ENCODE measurements around the gene EBF3. TPM values are rescaled to one million over a fixed set of nuclear protein-coding genes. Genes with fewer than 3 reads are reported as not detected.

EBF3 gene
- total RNA-seq, 1 donor from 2014 or later, result 0.53 TPM

DNA sequence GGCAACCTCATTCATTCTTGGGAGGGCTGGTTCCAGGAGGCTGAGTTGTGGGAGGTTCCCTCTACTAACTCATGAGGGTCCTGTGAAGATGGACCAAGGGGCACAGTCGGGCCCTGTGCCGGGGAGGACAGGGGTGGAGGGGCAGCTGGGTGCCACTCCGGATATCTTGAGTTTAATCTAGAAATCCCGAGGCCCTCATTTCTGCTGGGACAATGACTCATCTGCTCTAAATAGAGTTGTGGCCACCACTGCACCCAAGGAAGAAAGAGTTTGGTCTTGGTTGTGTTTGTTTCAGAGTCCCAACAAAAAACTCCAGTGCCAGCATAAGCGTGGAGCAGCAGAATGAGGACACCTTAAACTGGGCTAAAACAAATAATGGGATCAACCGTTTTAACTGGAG, 82.4 kb downstream of the EBF3 start:
- TF ChIP-seq, protein P1, sequence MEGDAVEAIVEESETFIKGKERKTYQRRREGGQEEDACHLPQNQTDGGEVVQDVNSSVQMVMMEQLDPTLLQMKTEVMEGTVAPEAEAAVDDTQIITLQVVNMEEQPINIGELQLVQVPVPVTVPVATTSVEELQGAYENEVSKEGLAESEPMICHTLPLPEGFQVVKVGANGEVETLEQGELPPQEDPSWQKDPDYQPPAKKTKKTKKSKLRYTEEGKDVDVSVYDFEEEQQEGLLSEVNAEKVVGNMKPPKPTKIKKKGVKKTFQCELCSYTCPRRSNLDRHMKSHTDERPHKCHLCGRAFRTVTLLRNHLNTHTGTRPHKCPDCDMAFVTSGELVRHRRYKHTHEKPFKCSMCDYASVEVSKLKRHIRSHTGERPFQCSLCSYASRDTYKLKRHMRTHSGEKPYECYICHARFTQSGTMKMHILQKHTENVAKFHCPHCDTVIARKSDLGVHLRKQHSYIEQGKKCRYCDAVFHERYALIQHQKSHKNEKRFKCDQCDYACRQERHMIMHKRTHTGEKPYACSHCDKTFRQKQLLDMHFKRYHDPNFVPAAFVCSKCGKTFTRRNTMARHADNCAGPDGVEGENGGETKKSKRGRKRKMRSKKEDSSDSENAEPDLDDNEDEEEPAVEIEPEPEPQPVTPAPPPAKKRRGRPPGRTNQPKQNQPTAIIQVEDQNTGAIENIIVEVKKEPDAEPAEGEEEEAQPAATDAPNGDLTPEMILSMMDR (IDR thresholded peaks at IDR 0.05), result no peak
- Histone ChIP-seq H3K4me1 (no peaks in the 10 kb centered on the region), H3K27ac (no peak overlapping the region), H3K4me3 (no peak overlapping the region), H3K9me3 (no peaks in the 10 kb centered on the region), H3K27me3 (ENCODE audit: low read depth) (peaks cover 34% of the 10 kb centered on the region), H3K36me3 (no peaks in the 10 kb centered on the region)
- ATAC-seq (no peak), DNase-seq (no peak)
- intact Hi-C loops (cut with DNase I), result no loop called here

DNA sequence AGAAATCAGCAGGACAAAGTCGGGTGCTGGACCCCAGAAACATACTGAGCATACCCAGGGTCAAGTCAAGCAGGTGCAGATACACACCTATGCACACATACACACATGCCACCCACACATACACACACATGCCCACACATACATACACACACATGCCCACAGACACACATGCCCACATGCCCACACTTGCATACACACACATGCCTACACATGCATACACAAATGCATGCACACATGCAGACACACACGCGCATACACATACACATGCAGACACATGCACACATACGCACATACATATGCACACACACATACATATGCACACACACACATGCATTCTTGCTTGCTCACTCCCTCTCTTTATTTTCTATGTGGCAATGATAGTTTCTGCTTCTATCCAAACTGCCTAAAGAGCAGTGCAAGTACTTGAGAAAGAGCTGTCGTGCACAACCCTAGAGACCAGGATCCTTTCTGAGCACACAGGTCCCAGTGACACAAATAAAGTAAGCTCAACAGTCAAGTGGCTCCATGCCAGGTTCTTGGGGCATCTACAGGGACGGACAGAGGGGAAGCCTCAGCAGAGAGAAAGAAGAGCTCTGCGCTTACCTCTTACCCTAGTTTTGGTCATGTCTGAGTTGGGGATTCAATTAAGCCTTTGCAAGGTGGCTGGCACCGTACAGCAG, 83.7 kb downstream of the EBF3 start:
- intact Hi-C loops (cut with DNase I), result no loop called here
- H3K4me3 ChIP-seq, result no peak overlapping the region
- H3K4me1 ChIP-seq, result no peaks in the 10 kb centered on the region
- DNase-seq (no peak), ATAC-seq (no peak)
- H3K36me3 ChIP-seq, result no peaks in the 10 kb centered on the region
- H3K27ac ChIP-seq, result no peak overlapping the region
- peaks cover 23% of the 10 kb centered on the region for H3K27me3 ChIP-seq (ENCODE audit: low read depth)
- TF ChIP-seq, protein P1 (IDR thresholded peaks at IDR 0.05), result no peak
- H3K9me3 ChIP-seq, result no peaks in the 10 kb centered on the region

DNA sequence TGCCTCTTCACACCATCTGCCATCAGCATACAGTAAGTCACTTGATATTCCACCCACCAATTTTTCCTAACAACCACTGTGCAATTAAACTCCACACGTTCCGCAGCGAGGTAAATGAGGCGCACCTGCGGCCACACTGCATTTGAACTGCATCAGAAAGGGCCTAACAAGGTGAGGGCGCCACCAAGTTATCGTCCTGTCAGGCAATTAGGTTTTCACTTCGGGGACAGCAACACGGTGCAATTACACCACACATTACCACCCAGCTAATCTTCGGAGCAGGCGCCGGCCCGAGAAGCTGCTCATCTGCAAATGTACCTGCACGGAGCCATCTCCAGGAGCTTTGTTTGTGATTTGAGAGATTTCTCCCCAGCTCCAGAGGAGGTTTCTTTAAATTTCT, 84.4 kb downstream of the EBF3 start:
- TF ChIP-seq, protein P1 (IDR thresholded peaks at IDR 0.05), result no peak
- H3K4me1 ChIP-seq, result no peaks in the 10 kb centered on the region
- H3K36me3 ChIP-seq, result no peaks in the 10 kb centered on the region
- peaks cover 23% of the 10 kb centered on the region for H3K27me3 ChIP-seq (ENCODE audit: low read depth)
- DNase-seq (no peak), ATAC-seq (no peak)
- no peak overlapping the region for H3K4me3 ChIP-seq
- no peaks in the 10 kb centered on the region for H3K9me3 ChIP-seq
- no peak overlapping the region for H3K27ac ChIP-seq
- intact Hi-C loops (cut with DNase I), result no loop called here

DNA sequence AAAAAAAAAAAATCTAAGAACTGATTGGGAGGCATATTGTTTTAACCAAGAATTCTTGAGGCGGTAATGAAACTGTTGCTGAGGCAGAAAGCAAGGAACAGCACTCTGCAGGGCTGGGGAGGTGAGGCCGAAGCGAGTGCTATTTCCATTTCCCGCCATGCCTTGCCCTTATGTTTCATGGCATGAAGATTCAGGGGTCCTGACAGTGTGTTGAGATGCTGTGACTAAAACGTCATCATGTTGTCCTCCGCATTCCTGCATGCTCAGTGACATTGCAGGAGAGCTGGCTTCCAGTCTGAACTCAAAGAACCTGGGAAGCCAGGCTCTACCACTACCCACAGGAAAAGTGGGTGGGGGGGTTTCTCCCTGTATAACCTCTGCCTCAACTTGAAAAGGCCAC, 85.2 kb downstream of the EBF3 start:
- TF ChIP-seq, protein P1 (IDR thresholded peaks at IDR 0.05), result no peak
- no peaks in the 10 kb centered on the region for H3K4me1 ChIP-seq
- no peak overlapping the region for H3K27ac ChIP-seq
- H3K4me3 ChIP-seq, result no peak overlapping the region
- intact Hi-C loops (cut with DNase I), result no loop called here
- no peak for ATAC-seq
- no peaks in the 10 kb centered on the region for H3K36me3 ChIP-seq
- DNase-seq, result no peak
- H3K27me3 ChIP-seq (ENCODE audit: low read depth), result peaks cover 19% of the 10 kb centered on the region
- H3K9me3 ChIP-seq, result no peaks in the 10 kb centered on the region

DNA sequence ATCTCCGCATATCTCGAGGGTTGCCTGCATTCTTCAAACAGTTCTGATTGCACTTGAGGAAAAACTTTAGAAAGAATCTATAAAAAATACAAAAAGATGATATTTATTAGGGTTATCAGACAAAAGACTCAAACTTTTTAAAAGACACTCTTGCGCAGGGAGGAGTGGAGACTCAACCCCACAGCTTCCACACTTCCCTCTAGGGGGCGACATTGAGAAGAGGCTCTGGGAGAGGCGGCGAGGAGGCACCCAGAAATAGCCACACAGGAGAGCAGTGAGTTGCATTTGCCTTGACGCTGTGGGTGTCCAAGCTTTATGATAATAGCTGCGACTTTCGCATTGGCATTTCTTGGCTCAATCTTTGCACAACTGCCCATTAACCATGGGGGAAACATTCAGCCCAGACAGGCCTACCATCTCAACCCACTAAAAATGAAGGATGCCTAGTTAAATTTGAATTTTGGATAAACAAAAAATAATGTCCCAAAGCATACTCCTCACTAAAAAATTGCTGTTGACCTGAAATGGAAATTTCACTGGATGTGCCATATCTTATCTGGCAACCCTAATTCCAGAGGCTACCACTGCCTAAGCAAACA, 86.2 kb downstream of the EBF3 start:
- intact Hi-C loops (cut with DNase I), result no loop called here
- H3K27ac ChIP-seq, result no peak overlapping the region
- no peaks in the 10 kb centered on the region for H3K36me3 ChIP-seq
- H3K4me1 ChIP-seq, result no peaks in the 10 kb centered on the region
- TF ChIP-seq, protein P1 (IDR thresholded peaks at IDR 0.05), result peak; percentile 52
- H3K9me3 ChIP-seq, result no peaks in the 10 kb centered on the region
- H3K4me3 ChIP-seq, result no peak overlapping the region
- H3K27me3 ChIP-seq (ENCODE audit: low read depth), result peaks cover 11% of the 10 kb centered on the region
- DNase-seq (no peak), ATAC-seq (peak; percentile 37)

All from lower lobe of right lung (tissue), 2 donors.